ENCODE results near the gene GCNT3.
A peak's percentile ranks its signal among the peaks of the same experiment; 100 is the strongest.

Gene GCNT3

DNA sequence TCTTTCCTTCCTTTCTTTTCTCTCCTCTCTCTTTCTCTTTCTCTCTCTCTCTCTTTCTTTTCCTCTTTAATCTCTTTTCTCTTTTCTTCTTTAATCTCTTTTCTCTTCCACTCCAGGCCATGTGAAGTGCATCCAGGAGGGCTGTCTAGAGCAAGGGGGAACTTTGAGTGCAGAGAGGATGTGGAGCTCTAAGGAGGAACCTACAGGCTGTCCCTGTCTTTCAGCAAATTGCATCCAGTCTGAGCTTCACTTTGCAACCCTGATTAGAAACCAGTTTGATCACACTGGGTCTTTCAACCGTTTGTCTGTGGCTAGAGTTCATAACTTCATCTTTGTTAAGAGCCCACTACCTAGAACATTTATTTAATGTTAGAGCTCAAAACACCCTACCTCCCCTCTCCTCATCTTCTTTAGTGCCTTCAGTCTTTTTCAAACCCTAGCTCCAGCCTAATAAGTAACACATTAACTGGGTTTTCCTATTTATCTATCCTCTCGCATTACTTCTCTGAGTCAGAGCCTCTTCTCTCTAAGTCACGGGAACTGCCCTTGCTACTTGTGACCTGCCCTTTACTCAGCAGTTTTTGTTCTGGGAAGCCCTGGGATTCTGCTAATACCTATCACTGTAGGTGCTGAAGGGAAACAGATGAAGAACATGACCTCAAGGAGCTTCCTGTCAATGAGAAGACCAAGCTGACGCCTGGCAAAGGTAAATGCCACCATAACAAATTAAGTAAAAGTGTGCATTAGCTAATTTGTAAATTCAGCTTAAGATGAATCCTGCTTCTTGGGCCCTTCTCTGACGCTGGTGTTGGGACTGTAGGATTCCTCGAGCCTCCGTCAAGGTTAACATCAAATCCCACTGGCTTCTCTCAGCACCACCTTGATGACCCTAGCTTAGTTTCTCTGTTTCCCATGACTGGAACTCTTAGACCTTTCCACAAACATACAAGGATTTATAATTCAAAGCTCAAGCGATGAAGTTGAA lies at the start of gene GCNT3:
TSS of gene GCNT3 (plus strand) at position 508 of the 985 bp plus-strand sequence. CDS start 6,456 bp downstream, outside the sequence.
- no peak for DNase-seq (ENCODE audit: low read depth)

GRCh38 chr15:59562448-59563186 lies 49.0 kb upstream of the GCNT3 start:
- DNase-seq (ENCODE audit: low read depth) = no peak

GRCh38 chr15:59565299-59565698 lies 46.3 kb upstream of the GCNT3 start:
- no peak for DNase-seq (ENCODE audit: low read depth)

DNA sequence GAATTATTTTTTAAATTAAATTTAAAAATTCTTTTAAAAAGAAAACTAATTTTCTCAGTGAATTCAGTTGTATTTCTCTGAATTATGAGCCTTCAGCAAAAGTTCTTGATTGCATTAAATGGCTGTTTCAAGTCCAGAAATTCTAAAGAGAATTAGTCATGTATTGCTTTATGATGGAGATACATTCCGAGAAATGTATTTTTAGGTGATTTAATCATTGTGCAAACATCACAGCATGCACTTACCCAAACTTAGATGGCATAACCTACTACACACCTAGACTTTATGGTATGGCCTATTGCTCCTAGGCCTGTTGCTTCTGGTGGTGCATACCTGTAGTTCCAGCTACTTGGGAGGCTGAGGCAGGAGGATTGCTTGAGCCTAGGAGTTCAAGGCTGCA lies 44.3 kb upstream of the GCNT3 start:
- DNase-seq (ENCODE audit: low read depth) = no peak

DNA sequence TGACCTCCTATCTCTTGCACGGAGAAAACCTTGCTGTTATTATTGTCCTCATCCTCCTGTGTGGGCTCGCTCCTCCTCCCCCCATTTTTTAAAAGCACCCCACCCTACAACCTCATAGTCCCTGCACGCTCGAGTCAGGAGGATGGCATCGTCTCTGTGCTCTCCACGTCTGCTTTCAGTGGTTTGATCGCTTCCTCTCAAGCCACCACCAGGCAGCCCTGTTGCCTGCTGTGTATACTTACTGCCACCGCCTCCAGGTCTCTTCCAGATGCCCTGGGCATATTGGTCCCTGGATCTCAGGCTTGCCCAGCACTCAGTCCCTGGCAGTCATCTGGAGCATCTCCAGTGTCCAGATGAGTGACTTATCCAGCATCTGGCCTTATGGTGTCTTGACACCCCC lies 42.1 kb upstream of the GCNT3 start:
- DNase-seq (ENCODE audit: low read depth) = no peak

GRCh38 chr15:59570315-59570714 lies 41.3 kb upstream of the GCNT3 start:
- DNase-seq (ENCODE audit: low read depth) = no peak

GRCh38 chr15:59571606-59572005 lies 40.0 kb upstream of the GCNT3 start:
- no peak for DNase-seq (ENCODE audit: low read depth)

- no peak for DNase-seq (ENCODE audit: low read depth)
Observed at GRCh38 chr15:59583088-59583487, 28.5 kb upstream of the GCNT3 start.

DNA sequence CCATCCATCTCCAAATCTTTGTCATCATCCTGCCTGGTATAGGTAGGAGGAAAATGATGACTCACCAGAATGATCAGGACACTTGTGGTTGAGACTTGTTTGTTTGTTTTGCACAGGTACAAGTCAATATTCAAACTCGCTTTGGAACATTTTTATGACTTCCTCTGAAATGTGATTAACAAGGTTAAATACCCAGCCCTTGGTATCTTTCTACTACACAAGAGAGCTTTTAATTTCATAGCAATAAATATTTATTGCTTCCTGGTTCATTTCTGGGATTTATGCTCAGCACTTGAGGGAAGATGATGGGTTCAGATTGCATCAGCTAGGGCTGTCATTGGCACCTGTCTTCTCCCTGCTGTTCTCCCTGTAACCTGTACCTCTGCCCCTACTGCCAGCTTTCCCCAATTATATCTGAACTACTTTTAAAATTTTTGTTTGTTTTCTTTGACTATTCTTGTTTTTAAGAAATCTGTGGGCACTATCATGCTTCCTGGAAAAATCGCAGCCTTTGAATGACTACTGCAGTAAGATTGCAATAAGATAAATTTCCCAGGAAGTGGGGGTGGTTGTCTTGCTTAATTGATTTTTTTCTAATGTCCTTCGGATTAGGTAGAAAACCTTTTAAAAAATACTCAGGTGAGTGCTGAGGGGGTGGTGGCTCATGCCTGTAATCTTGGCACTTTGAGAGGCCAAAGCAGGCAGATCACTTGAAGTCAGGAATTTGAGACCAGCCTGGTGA lies 24.3 kb upstream of the GCNT3 start:
- no peak for DNase-seq (ENCODE audit: low read depth)

DNA sequence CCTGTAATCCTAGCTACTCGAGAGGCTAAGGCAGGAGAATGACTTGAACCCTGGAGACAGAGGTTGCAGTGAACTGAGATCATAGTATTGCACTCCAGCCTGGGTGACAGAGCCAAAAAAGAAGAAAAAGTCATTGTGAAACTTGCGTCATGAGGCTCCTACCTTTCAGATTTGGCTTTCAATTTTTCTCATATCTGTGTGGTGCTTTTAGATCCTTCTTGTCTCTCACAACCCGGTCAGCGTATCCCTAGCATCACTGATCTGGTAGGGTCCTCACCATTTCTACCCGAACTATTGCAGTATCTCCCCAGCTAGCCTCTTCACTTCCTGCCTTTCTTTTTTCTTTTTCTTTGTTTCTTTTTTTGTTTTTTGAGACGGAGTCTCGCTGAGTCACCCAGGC lies 21.6 kb upstream of the GCNT3 start:
- DNase-seq (ENCODE audit: low read depth) = no peak

GRCh38 chr15:59591356-59591755 lies 20.2 kb upstream of the GCNT3 start:
- DNase-seq (ENCODE audit: low read depth) = no peak

DNA sequence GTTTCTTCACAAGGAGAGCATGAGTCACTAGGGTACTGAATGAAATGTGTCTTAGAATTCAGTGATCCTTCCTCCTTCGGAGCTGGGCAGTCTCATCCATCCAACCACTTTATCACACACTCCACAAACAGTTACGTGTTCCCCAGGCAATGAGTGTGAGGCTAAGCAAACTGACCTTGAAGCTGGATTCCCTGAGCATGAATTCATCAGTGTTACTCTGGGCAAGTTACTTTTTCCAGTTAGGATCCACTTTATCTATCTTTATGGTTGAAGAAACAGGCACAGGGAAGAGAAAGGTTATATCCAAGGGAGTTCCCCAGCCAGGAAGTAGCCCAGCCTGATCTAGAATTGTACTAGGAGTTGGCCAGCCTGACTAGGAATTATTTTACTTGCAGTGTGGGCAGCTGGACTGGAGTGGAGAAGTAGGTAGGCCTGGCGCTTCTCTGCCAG lies 17.1 kb upstream of the GCNT3 start:
- DNase-seq (ENCODE audit: low read depth) = peak; percentile 7

GRCh38 chr15:59594991-59595390 lies 16.6 kb upstream of the GCNT3 start:
- DNase-seq (ENCODE audit: low read depth) = no peak

DNA sequence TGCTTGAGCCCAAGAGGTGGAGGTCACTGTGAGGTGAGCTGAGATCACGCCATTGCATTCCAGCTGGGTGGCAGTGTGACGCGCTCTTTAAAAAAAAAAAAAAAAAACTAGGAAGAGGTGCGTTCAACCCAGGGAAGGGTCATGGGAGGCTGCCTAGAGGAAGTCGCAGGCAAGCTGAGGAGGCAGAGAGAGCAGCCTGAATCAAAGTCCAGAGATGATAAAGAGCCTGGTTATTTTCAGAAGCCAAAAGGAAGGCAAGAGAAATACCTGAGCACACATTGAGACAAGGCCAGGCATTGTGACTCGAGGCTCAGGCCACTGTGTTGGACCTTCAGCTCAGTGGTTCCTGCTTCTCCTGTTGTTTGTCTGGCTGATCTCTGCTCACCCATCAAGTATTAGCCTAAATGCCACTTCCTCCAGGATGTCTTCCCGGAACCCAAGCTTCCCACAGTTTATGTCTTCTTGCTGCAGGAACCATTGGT lies 16.1 kb upstream of the GCNT3 start:
- DNase-seq (ENCODE audit: low read depth) = no peak

DNA sequence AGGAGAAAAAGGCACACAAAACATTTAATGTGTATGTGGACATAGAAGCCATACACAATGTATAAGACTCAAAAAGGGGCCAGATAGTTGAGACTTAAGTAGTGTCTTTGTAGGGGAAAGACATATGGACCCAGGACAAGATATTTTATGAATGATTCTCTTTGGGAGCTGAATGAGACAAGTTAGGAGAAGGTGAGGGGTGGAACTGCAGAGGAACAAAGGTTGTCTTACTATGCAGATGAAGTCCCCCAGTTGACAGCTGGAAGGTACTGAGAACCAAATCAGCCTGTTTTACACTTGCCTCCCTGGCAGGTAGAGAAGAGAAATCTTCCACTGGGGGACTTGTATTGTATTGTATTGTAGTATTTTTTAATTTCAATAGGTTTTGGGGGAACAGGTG lies 14.9 kb upstream of the GCNT3 start:
- no peak for DNase-seq (ENCODE audit: low read depth)

DNA sequence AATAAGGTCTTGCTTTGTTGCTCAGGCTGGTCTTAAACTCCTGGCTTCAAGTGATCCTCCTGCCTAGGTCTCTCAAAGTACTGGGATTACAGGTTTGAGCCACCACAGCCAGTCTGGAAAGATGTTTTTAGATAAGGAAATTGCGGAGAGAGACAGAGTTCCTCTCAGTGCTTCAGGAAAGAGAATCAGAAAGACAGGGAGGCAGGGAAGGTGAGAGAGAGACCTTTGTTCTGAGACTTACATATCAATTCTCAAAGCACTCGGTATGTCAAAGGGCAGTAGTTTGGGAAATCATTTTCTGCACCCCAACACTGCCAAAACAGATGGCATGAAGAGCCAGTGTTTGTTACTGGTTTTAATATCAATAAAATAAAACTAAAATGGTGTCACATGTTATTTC lies 13.1 kb upstream of the GCNT3 start:
- no peak for DNase-seq (ENCODE audit: low read depth)

- DNase-seq (ENCODE audit: low read depth) = no peak
Observed at GRCh38 chr15:59605994-59606393, 5.6 kb upstream of the GCNT3 start.

- DNase-seq (ENCODE audit: low read depth) = no peak
Observed at GRCh38 chr15:59609730-59610712, 1.6 kb upstream of the GCNT3 start.

- no peak for DNase-seq (ENCODE audit: low read depth)
Observed at GRCh38 chr15:59614153-59614552, 2.6 kb downstream of the GCNT3 start.

GRCh38 chr15:59615661-59616060 lies 4.1 kb downstream of the GCNT3 start:
- DNase-seq (ENCODE audit: low read depth) = no peak

- DNase-seq (ENCODE audit: low read depth) = no peak
Observed at GRCh38 chr15:59616379-59616778, 4.8 kb downstream of the GCNT3 start.
